Upper lobe of right lung (tissue), 1 donor: Measurements from ENCODE around the gene TLE5. TPM values are rescaled to one million over a fixed set of nuclear protein-coding genes. Genes with fewer than 3 reads are reported as not detected.

Experiments
- ATAC-seq: fragments of 200-7000 bp; cut with Tn5 transposase; one replicate; pipeline ENCODE4 v1.9.1; 2020; ENCODE audit warnings: mild to moderate bottlenecking, moderate library complexity
- DNase-seq: peaks from one replicate; pipeline ENCODE4 v3.0.0-alpha.2; 2020
- H3K27ac ChIP-seq: fragments of 200-600 bp; one replicate; pipeline ENCODE4 v1.8.0; 2022
- H3K27me3 ChIP-seq: fragments of 200-600 bp; one replicate; pipeline ENCODE4 v1.8.0; 2022; ENCODE audit warnings: mild to moderate bottlenecking
- H3K36me3 ChIP-seq: fragments of 200-600 bp; one replicate; pipeline ENCODE4 v1.8.0; 2022
- H3K4me1 ChIP-seq: fragments of 200-600 bp; one replicate; pipeline ENCODE4 v1.8.0; 2022
- H3K4me3 ChIP-seq: fragments of 200-600 bp; one replicate; pipeline ENCODE4 v1.8.0; 2022; ENCODE audit warnings: mild to moderate bottlenecking
- H3K9me3 ChIP-seq: fragments of 200-600 bp; one replicate; pipeline ENCODE4 v1.8.0; 2022
- intact Hi-C: fragments of 100-400 bp; cut with DNase I; formaldehyde crosslinking; loops from one replicate; pipeline ENCODE4 v1.11.0; 2022
- total RNA-seq: library from RNA; stranded (reverse); fragmentation: NEBNext Ultra II Directional; extraction: Animal tissue kit (Norgen Biotek cat#: 25700); gene quantifications from one replicate; pipeline ENCODE4 v1.2.1, GENCODE V29; 2021
- TF ChIP-seq, protein P1 (sequence below): fragments of 200-600 bp; IDR thresholded peaks from one replicate; pipeline ENCODE4 v1.8.0; 2022; ENCODE audit warnings: antibody characterized with exemption
- donor health status: DM: no; HTN: yes; CAD: no; lungs with severe emphysema.

Gene TLE5
- total RNA-seq, 1 donor from 2014 or later: 458 TPM

GRCh38 chr19:3028305-3029064 is 33.8 kb downstream of the TLE5 start:
- no peaks in the 10 kb centered on the region for H3K36me3 ChIP-seq
- ATAC-seq (peak; percentile 66), DNase-seq (no peak)
- H3K4me1 ChIP-seq: peaks cover 6% of the 10 kb centered on the region
- peak overlapping the region; percentile 49 for H3K27ac ChIP-seq
- no peaks in the 10 kb centered on the region for H3K27me3 ChIP-seq
- TF ChIP-seq, protein P1, sequence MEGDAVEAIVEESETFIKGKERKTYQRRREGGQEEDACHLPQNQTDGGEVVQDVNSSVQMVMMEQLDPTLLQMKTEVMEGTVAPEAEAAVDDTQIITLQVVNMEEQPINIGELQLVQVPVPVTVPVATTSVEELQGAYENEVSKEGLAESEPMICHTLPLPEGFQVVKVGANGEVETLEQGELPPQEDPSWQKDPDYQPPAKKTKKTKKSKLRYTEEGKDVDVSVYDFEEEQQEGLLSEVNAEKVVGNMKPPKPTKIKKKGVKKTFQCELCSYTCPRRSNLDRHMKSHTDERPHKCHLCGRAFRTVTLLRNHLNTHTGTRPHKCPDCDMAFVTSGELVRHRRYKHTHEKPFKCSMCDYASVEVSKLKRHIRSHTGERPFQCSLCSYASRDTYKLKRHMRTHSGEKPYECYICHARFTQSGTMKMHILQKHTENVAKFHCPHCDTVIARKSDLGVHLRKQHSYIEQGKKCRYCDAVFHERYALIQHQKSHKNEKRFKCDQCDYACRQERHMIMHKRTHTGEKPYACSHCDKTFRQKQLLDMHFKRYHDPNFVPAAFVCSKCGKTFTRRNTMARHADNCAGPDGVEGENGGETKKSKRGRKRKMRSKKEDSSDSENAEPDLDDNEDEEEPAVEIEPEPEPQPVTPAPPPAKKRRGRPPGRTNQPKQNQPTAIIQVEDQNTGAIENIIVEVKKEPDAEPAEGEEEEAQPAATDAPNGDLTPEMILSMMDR: no peak
- H3K9me3 ChIP-seq: no peaks in the 10 kb centered on the region
- intact Hi-C loops: no loop called here
- H3K4me3 ChIP-seq: peak overlapping the region; percentile 59

GRCh38 chr19:3027981-3028304 is 34.4 kb downstream of the TLE5 start:
- intact Hi-C loops: no loop called here
- H3K4me3 ChIP-seq: peak overlapping the region; percentile 59
- no peaks in the 10 kb centered on the region for H3K9me3 ChIP-seq
- ATAC-seq (no peak), DNase-seq (no peak)
- TF ChIP-seq, protein P1: no peak
- no peaks in the 10 kb centered on the region for H3K36me3 ChIP-seq
- no peaks in the 10 kb centered on the region for H3K27me3 ChIP-seq
- H3K27ac ChIP-seq: peak overlapping the region; percentile 49
- peaks cover 6% of the 10 kb centered on the region for H3K4me1 ChIP-seq

GRCh38 chr19:3027292-3027691 is 35.0 kb downstream of the TLE5 start:
- no peak for DNase-seq
- Histone ChIP-seq H3K9me3 (no peaks in the 10 kb centered on the region), H3K36me3 (no peaks in the 10 kb centered on the region), H3K27me3 (no peaks in the 10 kb centered on the region), H3K27ac (no peak overlapping the region), H3K4me3 (no peak overlapping the region), H3K4me1 (peaks cover 6% of the 10 kb centered on the region)
- ATAC-seq: no peak
- TF ChIP-seq, protein P1: no peak
- intact Hi-C loops: no loop called here

GRCh38 chr19:3026768-3027167 is 35.5 kb downstream of the TLE5 start:
- H3K27me3 ChIP-seq: no peaks in the 10 kb centered on the region
- H3K4me1 ChIP-seq: peaks cover 6% of the 10 kb centered on the region
- no peak overlapping the region for H3K27ac ChIP-seq
- ATAC-seq: no peak
- DNase-seq: no peak
- no peaks in the 10 kb centered on the region for H3K9me3 ChIP-seq
- TF ChIP-seq, protein P1: no peak
- H3K4me3 ChIP-seq: no peak overlapping the region
- intact Hi-C loops: no loop called here
- H3K36me3 ChIP-seq: no peaks in the 10 kb centered on the region

DNA sequence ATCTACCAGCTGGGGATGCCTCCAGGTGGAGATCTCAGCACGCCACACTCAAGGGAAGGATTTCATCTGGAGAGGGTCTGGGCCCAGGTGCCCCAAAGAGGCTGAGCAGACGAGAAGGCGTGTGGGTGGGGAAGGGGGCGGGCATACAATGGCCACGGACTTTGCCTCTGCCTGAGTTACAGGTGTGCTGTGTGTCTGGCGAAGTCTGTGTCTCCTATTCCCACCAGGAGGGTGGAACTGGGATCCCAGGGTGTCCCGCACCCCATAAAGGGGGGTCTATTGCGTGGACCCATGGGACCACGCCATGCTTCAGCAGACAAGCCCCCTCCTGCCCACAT is 36.8 kb downstream of the TLE5 start:
- no peaks in the 10 kb centered on the region for H3K27me3 ChIP-seq
- H3K4me3 ChIP-seq: no peak overlapping the region
- H3K36me3 ChIP-seq: no peaks in the 10 kb centered on the region
- TF ChIP-seq, protein P1: no peak
- no peak overlapping the region for H3K27ac ChIP-seq
- no peaks in the 10 kb centered on the region for H3K9me3 ChIP-seq
- ATAC-seq (no peak), DNase-seq (no peak)
- H3K4me1 ChIP-seq: peaks cover 6% of the 10 kb centered on the region
- intact Hi-C loops: no loop called here
